HL-60/S4 treated with retinoic acid at 250 ng/mL for 4 days and 3 days (cell line): Measurements from ENCODE around the gene TAF4B.
"Not testable (repeated sequence)": the region's sequence is repeated elsewhere in the genome, so short reads cannot be mapped to it uniquely, and the experiment has no call there.

ENCODE experiments used
- in situ Hi-C: fragments of 300-500 bp; cut with MboI; formaldehyde crosslinking; loops from 2 replicates; pipeline ENCODE4 v1.7.0; 2022; ENCODE audit warnings: low sequenced_read_pairs

TAF4B gene

DNA sequence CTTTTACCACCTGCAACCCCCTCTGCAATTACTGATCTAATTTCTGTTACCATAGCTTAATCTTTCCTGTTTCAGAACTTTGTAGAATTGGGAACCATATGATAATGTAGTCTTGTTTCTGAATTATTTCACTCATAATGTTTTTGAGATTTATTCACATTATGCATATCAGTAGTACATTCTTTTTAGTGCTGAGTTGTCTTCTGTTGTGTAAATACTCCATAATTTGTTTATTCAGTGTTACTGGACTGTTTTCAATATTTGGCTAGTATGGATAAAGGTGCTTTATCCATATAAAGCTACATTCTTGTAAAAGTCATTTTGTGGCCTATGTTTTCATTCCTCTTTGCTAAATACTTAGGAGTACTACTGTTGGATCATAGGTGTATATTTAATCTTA, 152.5 kb downstream of the TAF4B start:
- in situ Hi-C loops, result no loop called here

DNA sequence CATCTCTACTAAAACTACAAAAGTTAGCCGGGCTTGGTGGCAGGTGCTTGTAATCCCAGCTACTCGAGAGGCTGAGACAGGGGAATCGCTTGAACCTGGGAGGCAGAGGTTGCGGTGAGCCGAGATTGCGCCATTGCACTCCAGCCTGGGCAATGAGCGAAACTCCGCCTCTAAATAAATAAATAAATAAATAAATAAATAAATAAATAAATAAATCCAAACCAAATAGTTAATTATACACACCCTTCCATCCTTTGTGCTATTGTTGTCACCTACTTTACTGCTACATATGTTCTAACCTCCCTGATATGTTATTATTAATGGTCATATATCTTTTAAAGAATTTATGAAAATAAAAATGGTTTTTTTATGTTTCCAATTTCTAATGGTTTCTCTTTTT, 155.3 kb downstream of the TAF4B start:
- in situ Hi-C loops, result not testable (repeated sequence)

DNA sequence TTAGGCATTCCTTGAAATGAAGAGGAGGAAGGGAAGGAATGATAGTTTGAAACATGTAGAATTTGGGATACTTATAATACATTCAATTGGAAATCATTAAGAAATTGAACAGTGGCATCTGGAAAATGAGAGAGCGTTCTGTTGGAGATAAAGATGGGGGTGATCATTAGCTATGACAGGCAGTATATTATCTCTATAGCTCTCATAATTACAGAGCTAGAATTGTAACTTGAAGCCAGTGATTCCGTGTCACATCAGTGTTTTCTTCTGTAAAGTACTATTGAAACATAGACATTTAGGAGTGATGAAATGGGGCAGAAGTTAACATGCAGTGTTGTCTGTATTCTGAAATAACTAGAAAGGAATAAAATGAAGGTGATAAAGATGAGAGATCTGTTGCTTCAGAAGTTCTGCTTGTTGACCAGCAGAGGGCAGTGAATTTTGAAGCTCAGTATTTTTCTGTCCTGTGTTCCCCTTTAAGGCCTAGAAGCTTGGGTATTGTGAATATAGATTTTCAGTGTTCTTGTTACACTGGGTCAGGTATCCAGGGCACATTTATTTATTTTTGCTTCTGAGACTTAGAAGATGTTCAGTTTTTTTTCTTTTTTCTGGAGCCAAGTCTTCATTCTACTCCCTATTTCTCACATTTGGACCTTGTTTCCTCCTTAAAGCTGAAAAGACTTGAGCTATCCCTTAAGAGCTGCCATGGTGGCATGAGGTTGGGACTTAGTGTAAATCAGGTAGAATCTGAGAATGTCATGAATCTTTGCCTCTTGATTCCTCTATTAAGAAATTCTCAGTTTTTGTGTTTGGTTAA, 157.4 kb downstream of the TAF4B start:
- in situ Hi-C loops, result no loop called here

DNA sequence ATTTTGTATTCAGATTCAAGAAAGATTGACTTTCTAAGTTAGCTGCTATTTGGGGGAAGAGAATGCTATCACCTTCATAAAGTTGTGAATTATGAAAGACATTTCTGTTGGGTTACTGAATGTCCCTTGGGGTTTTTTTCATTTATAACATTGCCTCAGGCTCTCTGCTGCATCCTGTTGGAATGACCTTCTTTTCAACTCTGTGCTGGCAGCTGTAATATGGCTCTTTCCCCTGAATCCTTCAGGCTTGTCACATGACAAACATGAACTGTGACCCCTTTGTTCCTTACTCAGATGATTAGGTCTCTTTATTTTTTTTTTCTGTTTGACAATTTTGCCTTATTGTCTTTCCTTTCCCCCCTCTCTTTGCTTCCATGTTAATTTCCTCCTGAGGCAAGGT, 159.8 kb downstream of the TAF4B start:
- in situ Hi-C loops, result no loop called here

DNA sequence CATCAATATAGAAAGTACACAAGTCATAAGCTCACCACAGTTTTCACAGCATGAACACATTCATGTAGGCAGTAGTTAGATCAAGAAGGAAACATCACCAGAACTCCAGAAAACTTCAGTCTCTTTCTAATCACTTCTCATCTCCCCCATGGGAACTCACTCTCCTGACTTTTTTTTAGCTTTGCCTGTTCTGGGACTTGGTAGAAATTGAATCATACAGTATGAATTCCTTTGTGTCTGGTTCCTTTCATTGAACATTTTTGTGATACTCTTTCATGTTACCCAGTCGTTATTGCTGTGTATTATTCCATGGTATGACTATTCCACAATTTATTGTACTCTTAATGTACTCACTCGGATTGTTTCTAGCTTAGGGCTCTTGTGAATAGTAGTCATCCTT, 160.2 kb downstream of the TAF4B start:
- in situ Hi-C loops, result no loop called here

DNA sequence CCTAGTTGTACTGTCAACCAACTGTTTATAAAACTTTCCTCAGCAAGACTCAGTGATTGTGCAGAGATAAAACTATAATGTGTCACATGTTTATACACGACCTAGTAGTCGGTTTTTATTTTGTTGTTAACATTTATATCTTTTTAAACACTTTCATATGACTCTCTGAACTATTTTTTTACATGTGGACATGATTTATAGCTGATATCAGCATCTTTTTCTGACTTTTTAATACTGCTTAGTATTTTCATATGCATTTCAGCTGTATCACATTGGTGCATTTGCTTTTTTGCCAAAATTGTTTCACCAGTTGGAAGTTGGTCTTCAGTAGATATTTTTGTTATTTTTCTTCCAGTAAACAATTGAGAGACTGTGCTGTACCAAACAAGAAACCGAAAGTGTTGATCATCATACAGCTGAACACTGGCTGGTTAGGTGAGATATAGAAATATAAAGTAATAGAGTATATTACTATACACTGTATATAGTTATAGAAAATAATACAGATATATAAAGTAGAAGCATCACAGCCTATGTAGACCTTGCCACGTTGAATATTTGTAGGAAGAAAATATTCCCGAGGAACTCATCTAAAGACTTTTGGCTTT, 167.9 kb downstream of the TAF4B start:
- in situ Hi-C loops, result no loop called here

DNA sequence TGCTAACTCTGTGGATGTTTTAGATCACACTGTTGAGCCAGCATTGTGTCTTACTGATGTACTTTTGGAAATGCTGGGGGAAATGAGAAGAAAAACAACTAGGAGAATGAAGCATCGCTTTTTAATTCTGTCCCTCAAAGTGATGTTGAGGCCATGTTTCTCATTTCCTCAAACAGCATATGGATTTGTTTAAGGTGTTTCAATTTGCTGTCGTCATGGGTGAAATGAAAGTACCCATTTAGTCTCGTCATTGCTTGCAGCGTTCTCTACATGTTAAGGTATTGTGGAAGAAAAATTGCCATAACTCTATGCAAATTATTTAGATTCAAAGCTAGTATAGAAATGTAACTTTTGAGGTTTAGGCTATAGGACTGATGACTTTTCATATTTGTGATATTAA, 170.8 kb downstream of the TAF4B start:
- in situ Hi-C loops, result no loop called here

DNA sequence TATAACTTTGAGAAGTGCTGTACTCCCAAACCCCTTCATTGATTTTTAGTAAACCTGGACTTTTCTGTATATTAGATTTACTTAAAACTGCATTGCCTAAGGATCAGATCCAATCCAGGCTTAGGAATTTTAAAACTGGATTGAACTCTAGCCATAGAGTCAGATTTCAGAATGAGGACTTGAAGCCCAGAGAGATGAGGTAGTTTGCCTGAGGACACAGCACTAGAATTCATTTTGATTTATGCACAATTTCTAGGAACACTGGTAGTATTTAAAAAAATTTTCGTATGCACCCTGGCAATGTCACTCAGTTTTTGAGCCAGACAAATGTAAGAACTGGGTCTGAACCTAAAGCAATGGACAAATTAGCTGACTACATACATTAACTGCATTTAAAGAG, 177.2 kb downstream of the TAF4B start:
- in situ Hi-C loops, result no loop called here

DNA sequence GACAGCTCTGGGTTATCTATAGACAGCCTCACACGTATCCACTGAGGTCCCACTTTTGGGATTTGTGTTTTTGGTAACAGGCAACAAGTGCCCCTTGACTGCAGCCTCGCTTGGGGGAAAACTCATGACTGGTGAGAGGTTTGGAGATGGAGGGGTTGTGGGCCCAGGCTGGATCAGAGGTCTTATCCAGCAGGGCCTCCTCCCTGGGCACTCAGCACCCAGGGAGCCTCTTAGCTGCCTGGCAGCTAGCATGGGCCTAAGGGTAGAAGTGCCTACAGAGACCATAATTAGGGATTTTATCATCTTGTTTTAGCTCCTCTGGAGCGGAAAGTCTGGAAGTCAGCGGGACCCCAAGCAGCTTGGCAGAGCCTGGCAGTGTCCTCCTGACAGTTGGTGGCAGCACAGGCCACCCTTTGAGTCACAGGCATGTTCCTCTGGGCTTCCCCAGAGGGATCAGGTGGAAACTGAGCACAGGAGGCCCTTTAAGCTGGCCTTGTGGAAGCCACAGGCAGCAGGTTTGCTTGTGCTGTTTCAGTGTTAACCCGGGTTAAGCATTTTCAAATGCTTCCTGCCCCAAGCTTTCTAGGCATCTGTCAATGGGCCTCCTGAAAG, 179.1 kb downstream of the TAF4B start:
- in situ Hi-C loops, result no loop called here

DNA sequence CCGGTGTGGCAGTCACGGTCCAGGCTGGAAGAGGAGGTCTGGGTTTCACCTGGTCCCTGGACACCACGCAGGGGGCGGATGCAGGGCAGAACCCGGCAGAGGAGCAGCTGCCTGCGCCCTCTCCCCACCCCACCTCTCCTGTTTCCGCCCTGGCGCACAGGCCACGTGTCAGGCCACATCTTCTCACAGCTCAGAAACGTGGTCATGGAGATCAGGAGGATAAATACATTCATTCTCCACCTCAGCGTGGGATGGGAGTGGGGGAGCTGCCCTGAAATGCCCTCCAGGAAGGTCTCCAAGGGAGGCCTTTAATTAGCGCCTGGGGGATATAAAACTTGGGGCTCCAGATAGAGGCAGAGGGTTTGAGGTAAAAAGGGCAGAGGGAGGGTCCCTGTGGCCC, 180.1 kb downstream of the TAF4B start:
- in situ Hi-C loops, result no loop called here

DNA sequence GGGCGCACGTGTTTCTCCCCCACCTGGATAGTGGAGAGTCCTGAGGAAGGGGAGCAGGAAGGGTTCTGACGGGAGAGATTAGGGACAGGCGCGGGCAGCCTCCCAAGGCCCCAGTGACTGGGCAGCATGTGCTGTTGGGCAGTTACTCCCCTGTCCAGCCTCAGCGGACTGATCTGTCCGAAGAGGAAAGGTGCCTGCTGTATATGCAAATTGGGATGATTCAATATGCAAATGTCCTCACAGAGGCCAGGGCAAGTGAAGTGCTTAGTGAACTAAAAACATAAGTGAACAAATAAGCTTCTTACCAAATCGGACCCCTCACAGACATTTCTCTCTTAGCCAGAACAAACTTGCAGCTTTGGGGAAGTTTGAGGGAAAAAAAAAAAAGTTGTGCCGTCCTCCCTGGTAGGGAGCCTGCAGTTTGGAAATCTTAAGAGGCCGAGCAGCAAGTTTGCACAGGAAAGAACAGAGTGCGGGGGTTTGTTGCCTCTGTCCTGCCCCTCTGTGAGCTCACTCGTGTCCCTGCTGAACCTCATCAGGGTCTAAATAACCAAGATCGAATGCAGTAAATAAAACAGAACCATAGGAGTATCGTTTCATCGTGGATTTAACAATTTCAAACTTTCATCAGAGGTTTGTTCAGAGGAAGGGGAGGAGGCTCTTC, 180.7 kb downstream of the TAF4B start:
- in situ Hi-C loops, result no loop called here

DNA sequence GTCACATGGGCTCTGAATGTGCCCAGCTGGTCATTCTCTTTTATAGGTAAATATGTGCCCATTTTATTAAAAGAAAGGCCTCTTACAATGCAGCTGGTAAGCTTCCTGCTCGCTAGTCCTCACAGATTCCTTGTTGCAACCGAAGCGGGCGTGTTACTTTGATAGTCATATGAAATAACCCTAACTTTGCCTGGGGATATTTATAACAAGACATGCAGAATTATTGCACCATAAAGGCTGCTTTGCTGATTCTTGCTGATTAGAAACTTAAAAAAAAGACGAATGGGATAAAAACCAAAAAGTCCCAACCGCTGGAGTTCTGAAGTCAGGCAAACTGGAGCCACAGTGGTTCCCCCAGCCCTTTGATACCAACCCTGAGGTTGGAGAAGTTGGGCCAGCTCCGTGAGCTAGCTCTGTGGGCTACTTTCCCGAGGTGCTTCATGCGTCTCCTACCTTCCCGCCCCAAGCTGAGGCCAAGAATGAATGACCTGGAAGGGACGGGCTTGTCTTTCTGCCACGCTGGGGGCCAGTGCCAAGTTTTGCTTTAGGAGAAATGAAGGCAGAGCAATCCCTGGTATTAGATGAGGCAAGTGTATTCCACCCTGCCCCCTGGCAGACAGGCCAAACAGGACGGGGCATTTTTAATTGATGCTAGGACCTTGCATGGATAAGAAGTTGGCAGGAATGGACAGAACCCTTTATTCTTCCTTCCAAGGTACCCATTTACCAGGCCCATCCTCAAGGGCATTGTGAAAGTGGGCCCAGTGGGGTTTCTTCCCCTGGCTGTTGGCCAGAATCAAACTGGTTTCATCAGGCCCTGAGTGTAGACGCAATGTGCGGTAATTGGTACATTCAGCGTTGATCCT, 181.7 kb downstream of the TAF4B start:
- in situ Hi-C loops, result no loop called here

DNA sequence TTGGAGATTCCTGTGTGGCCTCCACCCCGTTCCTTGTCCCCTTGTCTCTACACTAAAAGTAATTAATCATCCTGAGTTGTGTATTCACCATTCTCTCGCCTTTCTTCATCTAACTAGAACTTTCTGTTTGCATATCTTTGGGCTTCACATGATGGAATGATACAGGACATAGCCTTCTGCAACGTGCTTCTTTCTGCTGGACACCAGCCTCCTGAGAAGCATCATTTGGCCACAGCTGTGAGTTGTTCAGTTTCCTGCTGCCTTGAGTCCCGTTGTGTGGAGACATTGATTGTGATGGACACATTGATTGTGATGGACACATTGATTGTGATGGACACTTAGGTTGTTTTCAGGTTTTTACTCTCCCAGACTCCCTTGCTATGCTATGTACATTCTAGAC, 182.8 kb downstream of the TAF4B start:
- in situ Hi-C loops, result no loop called here

DNA sequence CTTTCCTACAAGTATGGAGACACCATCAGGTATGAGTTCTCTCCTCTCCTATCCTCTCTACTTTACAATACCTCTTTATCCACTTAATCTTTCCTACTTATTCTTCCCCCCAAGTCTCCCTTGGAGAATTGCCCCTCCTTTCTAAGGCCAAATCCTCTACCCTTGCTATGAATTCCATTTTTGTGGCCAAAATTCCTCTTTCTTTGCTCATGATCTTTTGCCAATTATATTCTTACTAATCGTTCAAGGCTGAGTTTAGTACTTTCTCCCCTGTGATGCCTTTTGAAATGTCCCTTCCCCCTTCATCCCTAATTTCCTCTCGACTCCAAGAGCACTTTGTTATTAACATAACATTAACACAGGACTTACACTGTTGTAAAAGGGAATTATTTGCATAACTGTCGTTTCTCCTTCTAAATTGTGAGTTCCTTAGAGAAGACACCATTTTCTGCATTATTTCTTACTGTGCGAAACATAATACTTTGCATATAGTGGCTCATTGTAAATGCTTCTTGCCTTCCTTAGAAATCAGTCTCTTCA, 188.7 kb downstream of the TAF4B start:
- in situ Hi-C loops, result no loop called here

DNA sequence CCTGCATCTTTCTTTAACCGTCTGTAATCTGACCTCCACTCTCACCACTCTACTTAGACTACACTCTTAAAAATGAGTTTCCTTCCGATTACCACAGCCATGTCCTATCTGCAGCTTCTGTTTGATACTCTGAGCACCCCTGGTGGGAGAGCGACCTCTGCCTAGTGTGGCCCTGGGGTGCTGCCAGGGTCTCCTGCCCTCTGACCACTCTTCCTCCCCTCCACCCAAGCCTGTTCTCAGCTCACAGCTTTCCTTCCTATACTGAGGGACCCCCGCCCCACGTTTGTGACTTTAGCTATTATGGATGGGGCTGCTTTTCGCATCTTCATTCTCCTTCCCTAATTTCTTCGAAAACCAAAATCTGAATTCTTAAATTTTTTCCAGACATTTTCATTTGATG, 189.4 kb downstream of the TAF4B start:
- in situ Hi-C loops, result no loop called here

DNA sequence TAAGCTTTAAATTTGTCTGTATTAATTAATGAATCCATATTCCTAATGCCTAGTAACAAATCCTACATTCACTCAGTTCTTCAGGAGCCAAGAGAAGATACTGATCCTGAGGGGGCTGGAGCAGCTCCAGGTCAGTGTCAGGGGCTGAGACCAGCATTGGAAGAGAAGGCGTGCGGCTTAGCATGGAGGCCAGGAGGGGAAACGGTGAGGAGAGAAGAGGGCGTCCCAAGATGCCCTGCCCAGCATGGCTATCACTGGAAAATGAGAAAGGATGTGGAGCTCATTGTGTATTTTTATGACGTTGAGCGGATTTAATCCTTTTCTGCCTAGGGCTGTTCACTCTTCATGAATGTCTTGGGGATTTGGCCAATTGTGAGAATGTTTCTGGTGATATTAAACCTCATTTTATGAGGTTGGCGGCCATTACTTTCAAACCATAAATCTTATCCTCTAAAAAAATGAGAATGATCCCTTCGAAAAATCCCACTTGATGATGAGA, 190.5 kb downstream of the TAF4B start:
- in situ Hi-C loops, result no loop called here

DNA sequence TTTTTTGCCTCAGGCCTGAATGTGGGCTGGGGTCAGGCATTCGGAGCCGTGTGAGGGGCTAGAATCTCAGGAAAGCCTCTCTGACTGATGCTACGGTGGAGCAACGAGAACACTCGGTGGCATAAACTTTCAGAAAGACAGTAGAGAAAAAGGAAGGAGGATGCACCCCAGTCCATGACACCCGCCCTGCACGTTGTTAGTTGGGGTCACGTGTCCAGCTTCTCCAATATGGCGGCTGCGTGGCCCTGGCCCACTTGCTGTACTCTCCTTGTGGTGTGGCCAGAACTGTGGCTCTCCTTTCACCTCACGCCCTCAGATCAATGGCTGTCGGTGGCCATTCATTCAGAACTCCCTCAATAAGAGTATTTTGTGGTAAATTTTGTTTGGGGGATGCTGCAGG, 190.9 kb downstream of the TAF4B start:
- in situ Hi-C loops, result no loop called here

DNA sequence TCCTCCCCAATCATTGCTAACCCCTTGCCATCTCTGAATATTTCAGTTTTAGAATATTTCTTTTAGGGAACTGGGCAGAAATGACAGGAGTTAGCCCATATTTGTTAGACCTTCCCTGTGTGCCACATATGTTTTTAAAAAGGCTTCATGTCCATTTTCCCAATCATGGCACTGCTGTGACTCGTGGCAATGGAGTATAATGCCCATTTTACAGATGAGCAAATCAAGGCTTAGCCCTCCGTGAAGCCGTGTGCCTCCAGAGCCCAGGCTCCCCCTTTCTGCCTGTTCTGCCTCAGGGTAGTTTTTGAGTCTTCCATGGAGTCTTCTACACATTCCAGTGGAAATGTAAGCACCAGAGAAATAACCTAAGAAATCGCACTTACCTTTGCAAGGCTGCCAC, 192.0 kb downstream of the TAF4B start:
- in situ Hi-C loops, result no loop called here

DNA sequence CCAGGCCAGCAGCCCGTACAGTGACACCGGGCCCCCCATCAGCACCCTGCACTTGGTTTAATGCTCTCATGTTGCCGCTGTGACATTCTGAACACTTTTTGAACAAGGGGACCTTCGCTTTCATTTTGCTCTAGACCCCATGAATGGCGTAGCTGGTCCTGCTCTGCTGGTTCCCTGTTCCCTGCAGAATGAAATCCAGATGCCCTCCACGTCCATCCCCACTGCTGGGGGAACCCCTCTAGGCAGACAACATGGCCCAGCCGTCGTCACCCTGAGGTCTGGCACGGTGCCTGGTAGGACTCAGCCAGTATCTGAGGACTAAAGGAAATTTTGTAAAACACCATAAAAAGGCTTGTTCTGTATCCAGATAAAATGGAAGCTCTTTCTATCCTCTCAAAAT, 193.5 kb downstream of the TAF4B start:
- in situ Hi-C loops, result no loop called here

DNA sequence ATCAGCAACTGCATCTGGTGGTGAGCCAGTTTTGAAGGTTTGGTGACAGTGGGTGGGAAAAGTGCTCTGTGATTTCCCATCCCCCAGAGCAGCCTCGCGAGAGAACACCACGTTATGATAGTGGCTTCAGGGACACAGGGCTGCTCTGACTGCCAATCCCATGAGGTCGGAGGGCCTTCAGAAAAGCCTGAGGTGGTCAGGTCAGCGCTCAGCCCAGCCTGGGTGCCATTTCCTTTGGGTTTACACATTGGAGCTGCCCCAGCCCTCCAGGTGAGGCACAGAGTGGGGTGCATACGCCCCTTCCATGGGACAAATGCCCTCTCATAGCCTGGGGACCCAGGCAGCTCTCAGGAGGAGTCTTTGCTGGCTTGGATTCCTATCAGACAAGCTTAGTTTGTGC, 195.3 kb downstream of the TAF4B start:
- in situ Hi-C loops, result no loop called here
